K562 (cell line): ENCODE results near the gene MEIS1. TPM values are rescaled to one million over a fixed set of nuclear protein-coding genes. Genes with fewer than 3 reads are reported as not detected.

ENCODE experiments used
- ATAC-seq: fragments of 200-7000 bp; cut with Tn5 transposase; 3 replicates; pipeline ENCODE4 v1.9.1; 2020; ENCODE audit warnings: moderate library complexity
- BruUV-seq: library from RNA; stranded (reverse); fragments of 400-500 nt; replicated peaks from 2 replicates; lab custom pipeline; 2021; lab: Mats Ljungman, UMichigan
- CTCF ChIA-PET: fragments of 300-600 bp; formaldehyde crosslinking; extraction: SDS; loops from one replicate; lab custom pipeline; 2021; ENCODE audit warnings: low intra/inter-chr PET ratio; lab: Yijun Ruan, JAX
- POLR2A ChIA-PET: fragments of 300-600, 350-650 bp; sonication (Branson Sonifier 250); formaldehyde crosslinking; extraction: SDS; loops from one replicate; lab custom pipeline; 2021; ENCODE audit warnings: antibody characterized with exemption, inconsistent platforms; lab: Yijun Ruan, JAX
- DNase-seq, 4 experiments: peaks; one replicate each; pipeline versions ENCODE4 v3.0.0 to v3.0.0-alpha.2; 2011 to 2018; ENCODE audit warnings: low spot score in 3 of 4, mixed read lengths in 3 of 4; ENCODE audit errors: extremely low read depth in 1 of 4
- FAIRE-seq: peaks from 2 replicates; lab custom pipeline; 2011; peaks lifted over from hg19 to GRCh38; lab: Jason Lieb, UNC
- H2AFZ ChIP-seq: 2 replicates; pipeline ENCODE4 v1.6.0; 2011; ENCODE audit warnings: low read depth, low read length, control low read depth, inconsistent platforms
- H3K27ac ChIP-seq: fragments of 200-600 bp; 3 replicates; pipeline ENCODE4 v1.8.0; 2011; ENCODE audit warnings: low read depth, mild to moderate bottlenecking, control low read depth, inconsistent platforms, low read length, moderate library complexity, mixed read lengths; ENCODE audit errors: extremely low read depth
- H3K27me3 ChIP-seq, 2 experiments: fragments of 300-600 bp in 1 of 2; 2 replicates in 1 of 2; 3 replicates in 1 of 2; pipeline versions ENCODE4 v1.6.0 to v1.8.0; 2011; ENCODE audit warnings: inconsistent platforms in 2 of 2, low read length in 2 of 2, mild to moderate bottlenecking in 1 of 2, mixed read lengths in 1 of 2, moderate library complexity in 1 of 2; ENCODE audit not compliant: control insufficient read depth in 2 of 2, insufficient read depth in 2 of 2
- H3K36me3 ChIP-seq: fragments of 300-600 bp; 3 replicates; pipeline ENCODE4 v1.8.0; 2011; ENCODE audit warnings: mild to moderate bottlenecking, low read length, inconsistent platforms; ENCODE audit not compliant: control insufficient read depth, insufficient read depth
- H3K4me1 ChIP-seq, 2 experiments: fragments of 200-600 bp in 1 of 2; replicated peaks in 1 of 2; 2 replicates in 1 of 2; 3 replicates in 1 of 2; pipeline versions ENCODE4 v1.5.1 to v1.8.0; 2011; ENCODE audit warnings: inconsistent platforms in 2 of 2, low read length in 2 of 2, mild to moderate bottlenecking in 1 of 2, mixed read lengths in 1 of 2, moderate library complexity in 1 of 2; ENCODE audit not compliant: control insufficient read depth in 2 of 2, insufficient read depth in 2 of 2
- H3K4me2 ChIP-seq: 2 replicates; pipeline ENCODE4 v1.6.1; 2011; ENCODE audit warnings: low read length, control low read depth, inconsistent platforms, mixed read lengths; ENCODE audit not compliant: insufficient read depth
- H3K4me3 ChIP-seq: fragments of 200-600 bp; sonication (generic), shearing (Covaris generic); 2 replicates; pipeline ENCODE4 v1.5.1; 2016; ENCODE audit warnings: control low read depth, inconsistent platforms
- H3K79me2 ChIP-seq: fragments of 200-600 bp; 3 replicates; pipeline ENCODE4 v1.8.0; 2011; ENCODE audit warnings: low read length, inconsistent platforms; ENCODE audit not compliant: control insufficient read depth, insufficient read depth
- H3K9ac ChIP-seq, 2 experiments: 2 replicates each; pipeline versions ENCODE4 v1.6.0 to v1.6.1; 2011; ENCODE audit warnings: low read depth in 2 of 2, low read length in 2 of 2, control low read depth in 1 of 2, inconsistent platforms in 1 of 2, mild to moderate bottlenecking in 1 of 2, mixed read lengths in 1 of 2; ENCODE audit not compliant: insufficient read depth in 1 of 2
- H3K9me1 ChIP-seq: one replicate; pipeline ENCODE4 v1.6.0; 2011; ENCODE audit warnings: inconsistent platforms, mild to moderate bottlenecking, low read length, moderate library complexity; ENCODE audit not compliant: control insufficient read depth, insufficient read depth
- H3K9me3 ChIP-seq: replicated peaks from 2 replicates; pipeline ENCODE4 v1.5.1; 2011; ENCODE audit warnings: low read depth, low read length, inconsistent platforms; ENCODE audit not compliant: control insufficient read depth, insufficient read depth
- H4K20me1 ChIP-seq: replicated peaks from 2 replicates; pipeline ENCODE4 v1.6.1; 2011; ENCODE audit warnings: low read length, inconsistent platforms, mixed read lengths; ENCODE audit not compliant: control insufficient read depth, insufficient read depth
- HMG20B ChIP-seq: fragments of 250-450 bp; sonication (Bioruptor Pico); IDR thresholded peaks from 2 replicates; pipeline ENCODE4 v1.5.0; 2021; ENCODE audit warnings: mild to moderate bottlenecking
- NUFIP1 ChIP-seq: fragments of 450-650 bp; IDR thresholded peaks from 2 replicates; pipeline ENCODE4 v1.6.1; 2018; ENCODE audit not compliant: partially characterized antibody
- THRA ChIP-seq: fragments of 450-650 bp; IDR thresholded peaks from 2 replicates; pipeline ENCODE4 v1.6.1; 2017; ENCODE audit warnings: mild to moderate bottlenecking, moderate library complexity
- ZBTB43 ChIP-seq: sonication (generic); formaldehyde crosslinking; IDR thresholded peaks from 2 replicates; pipeline ENCODE4 v1.8.0; 2023; ENCODE audit warnings: mild to moderate bottlenecking, missing genetic modification reagents
- ZSCAN32 ChIP-seq: fragments of 450-650 bp; formaldehyde crosslinking; IDR thresholded peaks from 2 replicates; pipeline ENCODE4 v1.4.0; 2020; ENCODE audit warnings: mild to moderate bottlenecking, moderate library complexity
- in situ Hi-C: fragments of 300-500 bp; cut with MboI; formaldehyde crosslinking; loops from 4 replicates; pipeline ENCODE4 v1.15.0; 2018; ENCODE audit warnings: inconsistent platforms, mixed read lengths
- intact Hi-C: fragments of 100-400 bp; cut with micrococcal nuclease; formaldehyde crosslinking; loops from 2 replicates; pipeline ENCODE4 v1.14.2; 2022
- polyA plus RNA-seq, 8 experiments: library from polyadenylated mRNA; depleted of rRNA in 4 of 8; stranded (reverse) in 5 of 8; unstranded in 3 of 8; fragments of >200 nt; fragmentation: Nextera tagmentation in 2 of 8; fragmentation: Illumina TruSeq in 1 of 8; extraction: Ambion mirVana in 2 of 8; extraction: Trizol in 1 of 8; gene quantifications; 2 replicates each; pipeline versions ENCODE4 v1.2.1 to v1.2.3, GENCODE V29; 2011 to 2014; ENCODE audit warnings: inconsistent platforms in 1 of 8, missing spikeins in 1 of 8
- total RNA-seq, 7 experiments: library from RNA; depleted of rRNA in 6 of 7; stranded (reverse); fragments of >200 nt in 6 of 7; fragmentation: Illumina TruSeq in 2 of 7; extraction: Trizol in 2 of 7; gene quantifications; 2 replicates each; pipeline versions ENCODE4 v1.2.1 to v1.2.3, GENCODE V29; 2011 to 2021; ENCODE audit warnings: low replicate concordance in 1 of 7
- TF ChIP-seq, protein P1 (sequence below): fragments of 450-650 bp; IDR thresholded peaks from one replicate; pipeline ENCODE4 v1.6.1; 2018; ENCODE audit warnings: mild to moderate bottlenecking, moderate library complexity; ENCODE audit not compliant: partially characterized antibody
- TF ChIP-seq, protein P2 (sequence below): fragments of 450-650 bp; IDR thresholded peaks from 2 replicates; pipeline ENCODE4 v1.6.1; 2016; ENCODE audit warnings: antibody characterized with exemption

The MEIS1 gene
- total and polyA plus RNA-seq, 9 of the 15 experiments (the other 6 are each of a cell fraction or from before 2014, with no cell fraction given) = 2.3 to 9.0 (median 5.9) TPM

GRCh38 chr2:66512626-66513025 lies 77.7 kb downstream of the MEIS1 start:
- Histone ChIP-seq H2AFZ (no peak overlapping the region), H3K4me3 (no peak overlapping the region), H3K9me1 (no peaks in the 10 kb centered on the region), H3K27me3 (no peaks in the 10 kb centered on the region), H3K4me1 (no peaks in the 10 kb centered on the region; a peak in 1 of 5 replicates), H3K79me2 (no peaks in the 10 kb centered on the region), H3K9me3 (no peaks in the 10 kb centered on the region), H3K27ac (no peak overlapping the region), H3K9ac (no peak overlapping the region), H3K36me3 (no peaks in the 10 kb centered on the region), H4K20me1 (no peaks in the 10 kb centered on the region), H3K4me2 (no peak overlapping the region)
- no peak for FAIRE-seq
- DNase-seq = no peak
- ChIA-PET POLR2A (no interaction called here), CTCF (no interaction called here)
- intact Hi-C loops (no loop called here), in situ Hi-C loops (no loop called here)
- no peak for TF ChIP-seq HMG20B
- TF ChIP-seq ZBTB43 = no peak
- TF ChIP-seq, protein P1, sequence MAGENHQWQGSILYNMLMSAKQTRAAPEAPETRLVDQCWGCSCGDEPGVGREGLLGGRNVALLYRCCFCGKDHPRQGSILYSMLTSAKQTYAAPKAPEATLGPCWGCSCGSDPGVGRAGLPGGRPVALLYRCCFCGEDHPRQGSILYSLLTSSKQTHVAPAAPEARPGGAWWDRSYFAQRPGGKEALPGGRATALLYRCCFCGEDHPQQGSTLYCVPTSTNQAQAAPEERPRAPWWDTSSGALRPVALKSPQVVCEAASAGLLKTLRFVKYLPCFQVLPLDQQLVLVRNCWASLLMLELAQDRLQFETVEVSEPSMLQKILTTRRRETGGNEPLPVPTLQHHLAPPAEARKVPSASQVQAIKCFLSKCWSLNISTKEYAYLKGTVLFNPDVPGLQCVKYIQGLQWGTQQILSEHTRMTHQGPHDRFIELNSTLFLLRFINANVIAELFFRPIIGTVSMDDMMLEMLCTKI = no peak
- TF ChIP-seq, protein P2, sequence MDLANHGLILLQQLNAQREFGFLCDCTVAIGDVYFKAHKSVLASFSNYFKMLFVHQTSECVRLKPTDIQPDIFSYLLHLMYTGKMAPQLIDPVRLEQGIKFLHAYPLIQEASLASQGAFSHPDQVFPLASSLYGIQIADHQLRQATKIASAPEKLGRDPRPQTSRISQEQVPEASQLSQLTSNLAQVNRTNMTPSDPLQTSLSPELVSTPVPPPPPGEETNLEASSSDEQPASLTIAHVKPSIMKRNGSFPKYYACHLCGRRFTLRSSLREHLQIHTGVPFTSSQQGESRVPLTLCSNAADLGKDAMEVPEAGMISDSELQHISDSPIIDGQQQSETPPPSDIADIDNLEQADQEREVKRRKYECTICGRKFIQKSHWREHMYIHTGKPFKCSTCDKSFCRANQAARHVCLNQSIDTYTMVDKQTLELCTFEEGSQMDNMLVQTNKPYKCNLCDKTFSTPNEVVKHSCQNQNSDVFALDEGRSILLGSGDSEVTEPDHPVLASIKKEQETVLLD = no peak
- no peak for TF ChIP-seq ZSCAN32
- TF ChIP-seq THRA = no peak
- TF ChIP-seq NUFIP1 = no peak
- no peak for ATAC-seq
- no TSS peak for BruUV-seq
